ENCODE data around the gene ADIRF.
"Not testable (repeated sequence)": the region's sequence is repeated elsewhere in the genome, so short reads cannot be mapped to it uniquely, and the experiment has no call there.

The ADIRF gene

GRCh38 chr10:86968271-86968993, at the start of gene ADIRF:
Gene ADIRF, plus strand, starts transcription at chr10:86968482. Its CDS starts 63 bp downstream, at chr10:86968545.
- H3K27ac ChIP-seq: peak within 1 kb of the TSS; percentile 87
- no peak for TF ChIP-seq CTCF (conservative IDR thresholded peaks at IDR 0.05)

- no peak for TF ChIP-seq CTCF (conservative IDR thresholded peaks at IDR 0.05)
- H3K27ac ChIP-seq: peak overlapping the region; percentile 77
These were observed 45.7 kb upstream of the ADIRF start for GRCh38 chr10:86922553-86922961.

GRCh38 chr10:86929468-86930380, 38.6 kb upstream of the ADIRF start:
- no peak overlapping the region for H3K27ac ChIP-seq

GRCh38 chr10:86931872-86932271, 36.4 kb upstream of the ADIRF start:
- no peak overlapping the region for H3K27ac ChIP-seq
- TF ChIP-seq CTCF (conservative IDR thresholded peaks at IDR 0.05): no peak

More at GRCh38 chr10:86929468-86930380, 38.6 kb upstream of the ADIRF start:
- TF ChIP-seq CTCF (conservative IDR thresholded peaks at IDR 0.05): no peak

GRCh38 chr10:86932674-86933073, 35.6 kb upstream of the ADIRF start:
- TF ChIP-seq CTCF (conservative IDR thresholded peaks at IDR 0.05): no peak
- H3K27ac ChIP-seq: no peak overlapping the region

GRCh38 chr10:86934162-86934711, 34.0 kb upstream of the ADIRF start:
- not testable (repeated sequence) for H3K27ac ChIP-seq

- TF ChIP-seq CTCF (conservative IDR thresholded peaks at IDR 0.05): no peak
- H3K27ac ChIP-seq: no peak overlapping the region
These were observed 31.4 kb upstream of the ADIRF start for GRCh38 chr10:86936661-86937501.
